ENCODE results near the gene SH3GLB2.

SH3GLB2 gene

DNA sequence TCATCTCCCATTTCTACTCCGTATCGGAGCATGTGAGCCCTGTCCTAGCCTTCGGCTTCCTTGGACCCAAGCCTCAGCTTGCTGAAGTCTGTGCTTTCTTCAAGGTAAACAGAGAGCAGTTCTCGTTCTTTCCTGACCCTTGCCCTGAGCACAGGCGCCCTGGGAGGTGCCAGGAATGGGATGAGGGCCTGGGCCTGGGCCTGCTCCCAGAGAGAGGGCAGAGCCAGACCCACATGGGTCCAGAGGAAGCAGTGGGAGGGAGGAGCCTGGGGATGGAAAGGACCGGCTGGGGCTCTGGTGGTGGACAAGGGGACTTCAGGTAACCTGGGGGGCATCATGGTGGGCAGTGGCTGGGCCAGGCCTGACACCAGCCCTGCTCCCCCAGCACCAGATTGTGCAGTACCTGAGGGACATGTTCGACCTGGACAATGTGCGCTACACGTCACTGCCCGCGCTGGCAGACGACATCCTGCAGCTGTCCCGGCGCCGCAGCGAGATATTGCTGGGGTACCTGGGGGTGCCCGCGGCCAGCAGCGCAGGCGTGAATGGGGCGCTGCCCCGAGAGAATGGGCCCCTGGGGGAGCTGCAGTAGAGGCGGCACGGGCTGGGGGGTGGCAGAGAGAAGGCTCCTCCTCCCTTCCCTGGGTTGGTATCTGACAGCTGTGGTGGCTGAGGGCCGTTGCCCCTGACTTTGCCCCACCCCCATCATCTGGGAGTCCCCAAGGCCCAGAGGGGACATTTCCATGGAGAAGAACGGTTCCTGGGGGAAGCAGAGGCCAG lies 41.9 kb upstream of the SH3GLB2 start:
- TF ChIP-seq SIN3A (IDR thresholded peaks at IDR 0.05; ENCODE audit: borderline replicate concordance, insufficient read depth, low read length): no peak
- TF ChIP-seq, protein P1, sequence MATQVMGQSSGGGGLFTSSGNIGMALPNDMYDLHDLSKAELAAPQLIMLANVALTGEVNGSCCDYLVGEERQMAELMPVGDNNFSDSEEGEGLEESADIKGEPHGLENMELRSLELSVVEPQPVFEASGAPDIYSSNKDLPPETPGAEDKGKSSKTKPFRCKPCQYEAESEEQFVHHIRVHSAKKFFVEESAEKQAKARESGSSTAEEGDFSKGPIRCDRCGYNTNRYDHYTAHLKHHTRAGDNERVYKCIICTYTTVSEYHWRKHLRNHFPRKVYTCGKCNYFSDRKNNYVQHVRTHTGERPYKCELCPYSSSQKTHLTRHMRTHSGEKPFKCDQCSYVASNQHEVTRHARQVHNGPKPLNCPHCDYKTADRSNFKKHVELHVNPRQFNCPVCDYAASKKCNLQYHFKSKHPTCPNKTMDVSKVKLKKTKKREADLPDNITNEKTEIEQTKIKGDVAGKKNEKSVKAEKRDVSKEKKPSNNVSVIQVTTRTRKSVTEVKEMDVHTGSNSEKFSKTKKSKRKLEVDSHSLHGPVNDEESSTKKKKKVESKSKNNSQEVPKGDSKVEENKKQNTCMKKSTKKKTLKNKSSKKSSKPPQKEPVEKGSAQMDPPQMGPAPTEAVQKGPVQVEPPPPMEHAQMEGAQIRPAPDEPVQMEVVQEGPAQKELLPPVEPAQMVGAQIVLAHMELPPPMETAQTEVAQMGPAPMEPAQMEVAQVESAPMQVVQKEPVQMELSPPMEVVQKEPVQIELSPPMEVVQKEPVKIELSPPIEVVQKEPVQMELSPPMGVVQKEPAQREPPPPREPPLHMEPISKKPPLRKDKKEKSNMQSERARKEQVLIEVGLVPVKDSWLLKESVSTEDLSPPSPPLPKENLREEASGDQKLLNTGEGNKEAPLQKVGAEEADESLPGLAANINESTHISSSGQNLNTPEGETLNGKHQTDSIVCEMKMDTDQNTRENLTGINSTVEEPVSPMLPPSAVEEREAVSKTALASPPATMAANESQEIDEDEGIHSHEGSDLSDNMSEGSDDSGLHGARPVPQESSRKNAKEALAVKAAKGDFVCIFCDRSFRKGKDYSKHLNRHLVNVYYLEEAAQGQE (IDR thresholded peaks at IDR 0.05; ENCODE audit: insufficient read depth in 1 of 2, low read depth in 2 of 2, low read length in 2 of 2): no peak
- no peak for TF ChIP-seq FOXP2 (optimal IDR thresholded peaks at IDR 0.05; ENCODE audit: borderline replicate concordance, extremely low read depth, extremely low read length, insufficient read depth)
- TF ChIP-seq POLR2AphosphoS5 (IDR thresholded peaks at IDR 0.05; ENCODE audit: low read depth, low read length): no peak
- no peak for TF ChIP-seq TAF1 (IDR thresholded peaks at IDR 0.05; ENCODE audit: borderline replicate concordance, insufficient read depth, low read length)

DNA sequence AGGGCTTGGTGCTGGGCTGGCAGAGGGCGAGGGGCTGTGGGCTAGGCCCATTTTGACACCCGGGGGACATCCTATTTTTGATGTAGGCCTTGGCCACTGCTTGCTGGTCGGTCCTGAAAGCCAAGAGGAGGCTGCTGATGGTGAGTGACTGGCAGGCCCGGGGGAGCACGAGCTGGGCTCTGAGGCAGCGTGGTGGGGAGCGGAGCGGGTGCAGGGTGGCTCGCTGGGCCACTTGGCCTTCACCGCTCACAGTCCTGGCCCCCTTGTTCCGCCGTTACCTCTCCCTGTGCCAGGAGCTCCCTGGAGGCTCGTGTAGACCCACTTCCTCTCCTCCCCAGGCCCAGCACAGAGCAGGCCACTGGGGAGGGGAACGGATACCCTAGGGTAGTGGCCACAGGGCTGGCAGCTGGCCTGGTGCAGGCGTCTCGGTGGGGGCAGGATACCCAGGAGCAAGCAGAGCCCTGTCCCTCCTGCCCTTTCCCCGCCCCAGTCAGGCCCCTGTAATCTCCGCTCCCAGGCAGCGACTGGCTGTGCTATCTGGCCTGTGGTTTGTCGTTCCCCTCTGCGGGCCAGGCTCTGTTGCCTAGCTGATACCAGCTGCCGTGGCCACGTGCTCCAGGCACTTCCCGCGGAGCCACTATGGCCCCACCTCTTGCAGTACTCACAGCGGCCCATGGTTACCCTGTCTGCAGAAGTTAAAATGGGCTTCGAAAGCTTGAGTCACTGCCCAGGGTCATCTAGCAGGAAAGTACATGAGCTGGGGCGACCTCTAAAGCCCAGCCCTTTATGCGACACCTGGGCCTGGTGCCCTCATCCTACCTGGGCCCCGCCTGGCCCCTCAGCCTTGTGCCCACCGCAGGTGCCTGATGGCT lies 41.1 kb upstream of the SH3GLB2 start:
- TF ChIP-seq TAF1 (IDR thresholded peaks at IDR 0.05; ENCODE audit: borderline replicate concordance, insufficient read depth, low read length): no peak
- TF ChIP-seq POLR2AphosphoS5 (IDR thresholded peaks at IDR 0.05; ENCODE audit: low read depth, low read length): no peak
- TF ChIP-seq, protein P1 (IDR thresholded peaks at IDR 0.05; ENCODE audit: insufficient read depth in 1 of 2, low read depth in 2 of 2, low read length in 2 of 2): no peak
- no peak for TF ChIP-seq FOXP2 (optimal IDR thresholded peaks at IDR 0.05; ENCODE audit: borderline replicate concordance, extremely low read depth, extremely low read length, insufficient read depth)
- no peak for TF ChIP-seq SIN3A (IDR thresholded peaks at IDR 0.05; ENCODE audit: borderline replicate concordance, insufficient read depth, low read length)

DNA sequence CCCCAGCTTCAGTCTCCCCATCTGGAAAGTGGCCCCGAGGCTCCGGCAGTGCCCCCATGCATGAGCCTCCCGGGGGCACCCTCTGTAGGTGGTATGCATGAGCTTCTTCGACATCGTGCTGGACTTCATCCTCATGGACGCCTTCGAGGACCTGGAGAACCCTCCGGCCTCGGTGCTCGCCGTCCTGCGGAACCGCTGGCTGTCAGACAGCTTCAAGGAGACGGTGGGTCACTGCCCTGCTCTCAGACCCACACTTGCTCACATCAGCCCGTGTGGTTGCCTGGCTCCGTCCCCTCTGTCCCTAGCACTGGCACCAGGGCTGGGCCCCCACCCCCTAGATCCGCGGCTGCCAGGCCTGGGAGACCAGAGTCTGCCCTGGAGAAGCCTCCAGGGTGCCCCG lies 40.0 kb upstream of the SH3GLB2 start:
- TF ChIP-seq FOXP2 (optimal IDR thresholded peaks at IDR 0.05; ENCODE audit: borderline replicate concordance, extremely low read depth, extremely low read length, insufficient read depth) (no peak), TAF1 (IDR thresholded peaks at IDR 0.05; ENCODE audit: borderline replicate concordance, insufficient read depth, low read length) (no peak), SIN3A (IDR thresholded peaks at IDR 0.05; ENCODE audit: borderline replicate concordance, insufficient read depth, low read length) (no peak), POLR2AphosphoS5 (IDR thresholded peaks at IDR 0.05; ENCODE audit: low read depth, low read length) (no peak)
- TF ChIP-seq, protein P1 (IDR thresholded peaks at IDR 0.05; ENCODE audit: insufficient read depth in 1 of 2, low read depth in 2 of 2, low read length in 2 of 2): no peak

DNA sequence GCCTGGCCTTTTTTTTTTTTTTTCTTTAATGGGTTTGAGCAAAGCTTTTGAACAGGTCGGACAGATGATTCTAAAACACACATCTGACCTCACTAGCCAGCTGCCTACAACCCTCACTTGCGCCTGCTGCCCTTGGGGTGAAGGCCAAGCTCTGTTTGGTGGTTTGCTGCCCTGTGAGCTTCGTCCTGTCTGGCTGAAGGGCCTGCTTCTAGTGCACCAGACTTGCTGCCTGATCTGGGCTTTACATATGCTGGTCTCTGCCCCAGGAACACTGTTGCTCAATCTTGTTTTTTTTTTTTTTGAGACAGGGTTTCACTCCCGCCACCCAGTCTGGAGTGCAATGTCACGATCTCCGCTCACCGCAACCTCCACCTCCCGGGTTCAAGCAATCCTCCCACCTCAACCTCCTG lies 36.4 kb upstream of the SH3GLB2 start:
- TF ChIP-seq SIN3A (IDR thresholded peaks at IDR 0.05; ENCODE audit: borderline replicate concordance, insufficient read depth, low read length): no peak
- no peak for TF ChIP-seq TAF1 (IDR thresholded peaks at IDR 0.05; ENCODE audit: borderline replicate concordance, insufficient read depth, low read length)
- no peak for TF ChIP-seq FOXP2 (optimal IDR thresholded peaks at IDR 0.05; ENCODE audit: borderline replicate concordance, extremely low read depth, extremely low read length, insufficient read depth)
- TF ChIP-seq, protein P1 (IDR thresholded peaks at IDR 0.05; ENCODE audit: insufficient read depth in 1 of 2, low read depth in 2 of 2, low read length in 2 of 2): no peak
- TF ChIP-seq POLR2AphosphoS5 (IDR thresholded peaks at IDR 0.05; ENCODE audit: low read depth, low read length): no peak

All from PFSK-1 (cell line).